WTC11 (cell line): ENCODE measurements around the gene FADD. TPM values are rescaled to one million over a fixed set of nuclear protein-coding genes. Genes with fewer than 3 reads are reported as not detected.

Source experiments
- ATF1 ChIP-seq: sonication (generic); formaldehyde crosslinking; IDR thresholded peaks from 2 replicates; pipeline ENCODE4 v1.8.1; 2023; ENCODE audit warnings: mild to moderate bottlenecking, moderate library complexity, missing genetic modification reagents
- CBFB ChIP-seq: sonication (generic); formaldehyde crosslinking; IDR thresholded peaks from 2 replicates; pipeline ENCODE4 v1.8.1; 2022; ENCODE audit warnings: mild to moderate bottlenecking, low read depth, missing genetic modification reagents
- FOXP1 ChIP-seq: sonication (generic); formaldehyde crosslinking; IDR thresholded peaks from 2 replicates; pipeline ENCODE4 v1.8.0; 2022; ENCODE audit warnings: missing genetic modification reagents, mild to moderate bottlenecking, moderate library complexity, borderline replicate concordance
- GABPB1 ChIP-seq: sonication (generic); formaldehyde crosslinking; IDR thresholded peaks from 2 replicates; pipeline ENCODE4 v1.8.1; 2023; ENCODE audit warnings: mild to moderate bottlenecking, missing genetic modification reagents
- GTF2I ChIP-seq: fragments of 250-450 bp; sonication (Bioruptor Pico); conservative IDR thresholded peaks from 2 replicates; pipeline ENCODE4 v1.4.0; 2021; ENCODE audit warnings: mild to moderate bottlenecking
- MXD4 ChIP-seq: fragments of 250-450 bp; sonication (Bioruptor Pico); IDR thresholded peaks from 2 replicates; pipeline ENCODE4 v1.8.0; 2021; ENCODE audit warnings: mild to moderate bottlenecking, moderate library complexity, borderline replicate concordance
- MYBL2 ChIP-seq: sonication (generic); formaldehyde crosslinking; IDR thresholded peaks from 2 replicates; pipeline ENCODE4 v1.8.1; 2023; ENCODE audit warnings: mild to moderate bottlenecking, moderate library complexity, missing genetic modification reagents
- NR1H2 ChIP-seq: sonication (generic); formaldehyde crosslinking; IDR thresholded peaks from 2 replicates; pipeline ENCODE4 v1.9.0; 2021; ENCODE audit warnings: mild to moderate bottlenecking, moderate library complexity, missing genetic modification reagents
- PRDM15 ChIP-seq: sonication (generic); formaldehyde crosslinking; IDR thresholded peaks from 2 replicates; pipeline ENCODE4 v1.8.0; 2022; ENCODE audit warnings: missing genetic modification reagents
- PREB ChIP-seq: sonication (generic); formaldehyde crosslinking; IDR thresholded peaks from 2 replicates; pipeline ENCODE4 v1.8.1; 2022; ENCODE audit warnings: mild to moderate bottlenecking, missing genetic modification reagents, moderate library complexity, borderline replicate concordance
- SMAD3 ChIP-seq: sonication (generic); formaldehyde crosslinking; IDR thresholded peaks from 2 replicates; pipeline ENCODE4 v1.8.0; 2022; ENCODE audit warnings: missing genetic modification reagents, mild to moderate bottlenecking, borderline replicate concordance
- SP1 ChIP-seq: sonication (generic); formaldehyde crosslinking; conservative IDR thresholded peaks from 2 replicates; pipeline ENCODE4 v1.8.1; 2022; ENCODE audit warnings: missing genetic modification reagents
- TCF7 ChIP-seq: sonication (generic); formaldehyde crosslinking; IDR thresholded peaks from 2 replicates; pipeline ENCODE4 v1.8.0; 2022; ENCODE audit warnings: mild to moderate bottlenecking, low read depth, missing genetic modification reagents, moderate library complexity
- TEAD1 ChIP-seq: sonication (generic); formaldehyde crosslinking; IDR thresholded peaks from 2 replicates; pipeline ENCODE4 v1.8.0; 2022; ENCODE audit warnings: mild to moderate bottlenecking, missing genetic modification reagents
- TEAD4 ChIP-seq: sonication (generic); formaldehyde crosslinking; IDR thresholded peaks from 2 replicates; pipeline ENCODE4 v1.8.0; 2022; ENCODE audit warnings: mild to moderate bottlenecking, missing genetic modification reagents
- ZBTB21 ChIP-seq: sonication (generic); formaldehyde crosslinking; IDR thresholded peaks from 2 replicates; pipeline ENCODE4 v1.8.1; 2023; ENCODE audit warnings: mild to moderate bottlenecking, missing genetic modification reagents, borderline replicate concordance
- ZNF232 ChIP-seq: sonication (generic); formaldehyde crosslinking; IDR thresholded peaks from 2 replicates; pipeline ENCODE4 v1.8.0; 2022; ENCODE audit warnings: mild to moderate bottlenecking, missing genetic modification reagents
- ZNF396 ChIP-seq: fragments of 250-450 bp; sonication (Bioruptor Pico); IDR thresholded peaks from 2 replicates; pipeline ENCODE4 v1.8.0; 2021; ENCODE audit warnings: mild to moderate bottlenecking, moderate library complexity, borderline replicate concordance
- ZNF416 ChIP-seq: fragments of 250-450 bp; sonication (Bioruptor Pico); IDR thresholded peaks from 2 replicates; pipeline ENCODE4 v1.9.0; 2021; ENCODE audit warnings: mild to moderate bottlenecking, inconsistent platforms
- ZNF512 ChIP-seq: sonication (generic); formaldehyde crosslinking; IDR thresholded peaks from 2 replicates; pipeline ENCODE4 v1.8.1; 2022; ENCODE audit warnings: missing genetic modification reagents, borderline replicate concordance
- ZNF671 ChIP-seq: fragments of 250-450 bp; sonication (Bioruptor Pico); IDR thresholded peaks from 2 replicates; pipeline ENCODE4 v1.8.0; 2021; ENCODE audit warnings: mild to moderate bottlenecking
- total RNA-seq: library from RNA; stranded (reverse); gene quantifications from 3 replicates; pipeline ENCODE4 v1.2.3, GENCODE V29; 2021
- TF ChIP-seq, protein P1 (sequence below): sonication (generic); formaldehyde crosslinking; IDR thresholded peaks from 2 replicates; pipeline ENCODE4 v1.8.1; 2023; ENCODE audit warnings: mild to moderate bottlenecking, moderate library complexity, missing genetic modification reagents
- TF ChIP-seq, protein P2 (sequence below): fragments of 250-450 bp; sonication (Bioruptor Pico); IDR thresholded peaks from 2 replicates; pipeline ENCODE4 v2.1.2; 2022; ENCODE audit warnings: mild to moderate bottlenecking, moderate library complexity
- TF ChIP-seq, protein P3 (sequence below): sonication (generic); formaldehyde crosslinking; IDR thresholded peaks from 2 replicates; pipeline ENCODE4 v1.8.1; 2023; ENCODE audit warnings: mild to moderate bottlenecking, missing genetic modification reagents
- TF ChIP-seq, protein P4 (sequence below): sonication (generic); formaldehyde crosslinking; IDR thresholded peaks from 2 replicates; pipeline ENCODE4 v1.8.1; 2023; ENCODE audit warnings: mild to moderate bottlenecking, missing genetic modification reagents, moderate library complexity
- TF ChIP-seq, protein P5 (sequence below): sonication (generic); formaldehyde crosslinking; IDR thresholded peaks from 2 replicates; pipeline ENCODE4 v1.8.0; 2022; ENCODE audit warnings: mild to moderate bottlenecking, missing genetic modification reagents

FADD gene
- total RNA-seq, 1 experiment from 2014 or later: 49.0 TPM

GRCh38 chr11:70202920-70203750 is at the start of gene FADD (continued):
- TF ChIP-seq, protein P1, sequence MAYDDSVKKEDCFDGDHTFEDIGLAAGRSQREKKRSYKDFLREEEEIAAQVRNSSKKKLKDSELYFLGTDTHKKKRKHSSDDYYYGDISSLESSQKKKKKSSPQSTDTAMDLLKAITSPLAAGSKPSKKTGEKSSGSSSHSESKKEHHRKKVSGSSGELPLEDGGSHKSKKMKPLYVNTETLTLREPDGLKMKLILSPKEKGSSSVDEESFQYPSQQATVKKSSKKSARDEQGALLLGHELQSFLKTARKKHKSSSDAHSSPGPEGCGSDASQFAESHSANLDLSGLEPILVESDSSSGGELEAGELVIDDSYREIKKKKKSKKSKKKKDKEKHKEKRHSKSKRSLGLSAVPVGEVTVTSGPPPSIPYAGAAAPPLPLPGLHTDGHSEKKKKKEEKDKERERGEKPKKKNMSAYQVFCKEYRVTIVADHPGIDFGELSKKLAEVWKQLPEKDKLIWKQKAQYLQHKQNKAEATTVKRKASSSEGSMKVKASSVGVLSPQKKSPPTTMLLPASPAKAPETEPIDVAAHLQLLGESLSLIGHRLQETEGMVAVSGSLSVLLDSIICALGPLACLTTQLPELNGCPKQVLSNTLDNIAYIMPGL (CRISPR knock-in tag): no peak
- 0 out of 2 replicates have a peak, but pooled peaks have one; percentile 38 for TF ChIP-seq TEAD4 (CRISPR knock-in tag)
- no peak; the same call in 1 of the 2 replicates for TF ChIP-seq MYBL2 (CRISPR knock-in tag)
- peak; percentile 52; the same call in 1 of the 2 replicates for TF ChIP-seq SP1 (CRISPR knock-in tag)
- peak; percentile 78; the same call in 1 of the 2 replicates for TF ChIP-seq PREB (CRISPR knock-in tag)
- TF ChIP-seq, protein P2, sequence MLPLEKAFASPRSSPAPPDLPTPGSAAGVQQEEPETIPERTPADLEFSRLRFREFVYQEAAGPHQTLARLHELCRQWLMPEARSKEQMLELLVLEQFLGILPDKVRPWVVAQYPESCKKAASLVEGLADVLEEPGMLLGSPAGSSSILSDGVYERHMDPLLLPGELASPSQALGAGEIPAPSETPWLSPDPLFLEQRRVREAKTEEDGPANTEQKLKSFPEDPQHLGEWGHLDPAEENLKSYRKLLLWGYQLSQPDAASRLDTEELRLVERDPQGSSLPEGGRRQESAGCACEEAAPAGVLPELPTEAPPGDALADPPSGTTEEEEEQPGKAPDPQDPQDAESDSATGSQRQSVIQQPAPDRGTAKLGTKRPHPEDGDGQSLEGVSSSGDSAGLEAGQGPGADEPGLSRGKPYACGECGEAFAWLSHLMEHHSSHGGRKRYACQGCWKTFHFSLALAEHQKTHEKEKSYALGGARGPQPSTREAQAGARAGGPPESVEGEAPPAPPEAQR (CRISPR knock-in tag): no peak
- no peak for TF ChIP-seq ZNF232 (CRISPR knock-in tag)
- TF ChIP-seq GTF2I (CRISPR knock-in tag): no peak
- TF ChIP-seq MXD4: no peak
- no peak for TF ChIP-seq ZBTB21 (CRISPR knock-in tag)
- no peak for TF ChIP-seq TCF7 (CRISPR knock-in tag)
- TF ChIP-seq, protein P3, sequence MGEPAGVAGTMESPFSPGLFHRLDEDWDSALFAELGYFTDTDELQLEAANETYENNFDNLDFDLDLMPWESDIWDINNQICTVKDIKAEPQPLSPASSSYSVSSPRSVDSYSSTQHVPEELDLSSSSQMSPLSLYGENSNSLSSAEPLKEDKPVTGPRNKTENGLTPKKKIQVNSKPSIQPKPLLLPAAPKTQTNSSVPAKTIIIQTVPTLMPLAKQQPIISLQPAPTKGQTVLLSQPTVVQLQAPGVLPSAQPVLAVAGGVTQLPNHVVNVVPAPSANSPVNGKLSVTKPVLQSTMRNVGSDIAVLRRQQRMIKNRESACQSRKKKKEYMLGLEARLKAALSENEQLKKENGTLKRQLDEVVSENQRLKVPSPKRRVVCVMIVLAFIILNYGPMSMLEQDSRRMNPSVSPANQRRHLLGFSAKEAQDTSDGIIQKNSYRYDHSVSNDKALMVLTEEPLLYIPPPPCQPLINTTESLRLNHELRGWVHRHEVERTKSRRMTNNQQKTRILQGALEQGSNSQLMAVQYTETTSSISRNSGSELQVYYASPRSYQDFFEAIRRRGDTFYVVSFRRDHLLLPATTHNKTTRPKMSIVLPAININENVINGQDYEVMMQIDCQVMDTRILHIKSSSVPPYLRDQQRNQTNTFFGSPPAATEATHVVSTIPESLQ (CRISPR knock-in tag): no peak
- TF ChIP-seq GABPB1 (CRISPR knock-in tag): peak; percentile 54
- TF ChIP-seq, protein P4, sequence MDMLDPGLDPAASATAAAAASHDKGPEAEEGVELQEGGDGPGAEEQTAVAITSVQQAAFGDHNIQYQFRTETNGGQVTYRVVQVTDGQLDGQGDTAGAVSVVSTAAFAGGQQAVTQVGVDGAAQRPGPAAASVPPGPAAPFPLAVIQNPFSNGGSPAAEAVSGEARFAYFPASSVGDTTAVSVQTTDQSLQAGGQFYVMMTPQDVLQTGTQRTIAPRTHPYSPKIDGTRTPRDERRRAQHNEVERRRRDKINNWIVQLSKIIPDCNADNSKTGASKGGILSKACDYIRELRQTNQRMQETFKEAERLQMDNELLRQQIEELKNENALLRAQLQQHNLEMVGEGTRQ: peak; percentile 89
- TF ChIP-seq NR1H2 (CRISPR knock-in tag): no peak
- TF ChIP-seq, protein P5, sequence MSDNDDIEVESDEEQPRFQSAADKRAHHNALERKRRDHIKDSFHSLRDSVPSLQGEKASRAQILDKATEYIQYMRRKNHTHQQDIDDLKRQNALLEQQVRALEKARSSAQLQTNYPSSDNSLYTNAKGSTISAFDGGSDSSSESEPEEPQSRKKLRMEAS (CRISPR knock-in tag): peak; percentile 71; the same call in 1 of the 2 replicates
- TF ChIP-seq PRDM15 (CRISPR knock-in tag): no peak
- no peak for TF ChIP-seq ZNF416 (CRISPR knock-in tag)
- TF ChIP-seq SMAD3 (CRISPR knock-in tag): no peak
- no peak for TF ChIP-seq CBFB (CRISPR knock-in tag)
- no peak for TF ChIP-seq ZNF671 (CRISPR knock-in tag)
- peak; percentile 12; the same call in 1 of the 2 replicates for TF ChIP-seq TEAD1 (CRISPR knock-in tag)
- no peak for TF ChIP-seq ATF1 (CRISPR knock-in tag)
- no peak for TF ChIP-seq ZNF512 (CRISPR knock-in tag)
- TF ChIP-seq ZNF396 (CRISPR knock-in tag): no peak
- peak; percentile 72; the same call in 1 of the 2 replicates for TF ChIP-seq FOXP1 (CRISPR knock-in tag)
